Peyer's patch (tissue), 4 donors: Measurements from ENCODE around the gene SUN3.

ENCODE experiments used
- POLR2A ChIP-seq, 2 donors: fragments of 450-650 bp; IDR thresholded peaks; one replicate each; pipeline ENCODE4 v1.5.1; 2017; ENCODE audit warnings: antibody characterized with exemption in 2 of 2, mild to moderate bottlenecking in 2 of 2, moderate library complexity in 2 of 2
- TF ChIP-seq, protein P1 (sequence below), 6 experiments: fragments of 450-650 bp in 4 of 6; fragments of 200-600 bp in 2 of 6; sonication (generic) in 1 of 6; IDR thresholded peaks; one replicate each; pipeline ENCODE4 v1.5.1; 2017 to 2019; ENCODE audit warnings: antibody characterized with exemption in 6 of 6, mild to moderate bottlenecking in 3 of 6, moderate library complexity in 1 of 6

GRCh38 chr7:47962262-47962661 lies 66.6 kb downstream of the SUN3 start:
- no peak for TF ChIP-seq POLR2A (IDR thresholded peaks at IDR 0.05)
- TF ChIP-seq, protein P1, sequence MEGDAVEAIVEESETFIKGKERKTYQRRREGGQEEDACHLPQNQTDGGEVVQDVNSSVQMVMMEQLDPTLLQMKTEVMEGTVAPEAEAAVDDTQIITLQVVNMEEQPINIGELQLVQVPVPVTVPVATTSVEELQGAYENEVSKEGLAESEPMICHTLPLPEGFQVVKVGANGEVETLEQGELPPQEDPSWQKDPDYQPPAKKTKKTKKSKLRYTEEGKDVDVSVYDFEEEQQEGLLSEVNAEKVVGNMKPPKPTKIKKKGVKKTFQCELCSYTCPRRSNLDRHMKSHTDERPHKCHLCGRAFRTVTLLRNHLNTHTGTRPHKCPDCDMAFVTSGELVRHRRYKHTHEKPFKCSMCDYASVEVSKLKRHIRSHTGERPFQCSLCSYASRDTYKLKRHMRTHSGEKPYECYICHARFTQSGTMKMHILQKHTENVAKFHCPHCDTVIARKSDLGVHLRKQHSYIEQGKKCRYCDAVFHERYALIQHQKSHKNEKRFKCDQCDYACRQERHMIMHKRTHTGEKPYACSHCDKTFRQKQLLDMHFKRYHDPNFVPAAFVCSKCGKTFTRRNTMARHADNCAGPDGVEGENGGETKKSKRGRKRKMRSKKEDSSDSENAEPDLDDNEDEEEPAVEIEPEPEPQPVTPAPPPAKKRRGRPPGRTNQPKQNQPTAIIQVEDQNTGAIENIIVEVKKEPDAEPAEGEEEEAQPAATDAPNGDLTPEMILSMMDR (IDR thresholded peaks at IDR 0.05), result no peak
